Neural cell (in vitro differentiated cells): ENCODE results near the gene VPS39.

Experiments
- CTCF ChIP-seq: fragments of 450-650 bp; IDR thresholded peaks from 2 replicates; pipeline ENCODE4 v1.5.1; 2014; ENCODE audit warnings: antibody characterized with exemption, mild to moderate bottlenecking, moderate library complexity; ENCODE audit not compliant: poor library complexity, severe bottlenecking
- EP300 ChIP-seq: fragments of 450-650 bp; conservative IDR thresholded peaks from 2 replicates; pipeline ENCODE4 v1.6.1; 2014; ENCODE audit warnings: antibody characterized with exemption, mild to moderate bottlenecking, moderate library complexity; ENCODE audit not compliant: poor library complexity, severe bottlenecking
- EZH2 ChIP-seq: fragments of 200-600, 300-800 bp; shearing (Covaris generic), sonication (generic); IDR thresholded peaks from 2 replicates; pipeline ENCODE4 v1.6.1; 2014; ENCODE audit warnings: antibody characterized with exemption, low read length, borderline replicate concordance, mild to moderate bottlenecking; ENCODE audit not compliant: insufficient read depth, poor library complexity, severe bottlenecking
- MXI1 ChIP-seq: fragments of 450-650 bp; conservative IDR thresholded peaks from 2 replicates; pipeline ENCODE4 v1.6.1; 2014; ENCODE audit warnings: antibody characterized with exemption, mild to moderate bottlenecking; ENCODE audit not compliant: poor library complexity, severe bottlenecking
- POLR2AphosphoS5 ChIP-seq: IDR thresholded peaks from 2 replicates; pipeline ENCODE4 v1.6.1; 2012
- RAD21 ChIP-seq: fragments of 450-650 bp; conservative IDR thresholded peaks from 2 replicates; pipeline ENCODE4 v1.6.1; 2014; ENCODE audit warnings: antibody characterized with exemption, mild to moderate bottlenecking, moderate library complexity
- REST ChIP-seq: IDR thresholded peaks from 2 replicates; pipeline ENCODE4 v1.6.1; 2012; ENCODE audit warnings: borderline replicate concordance
- SMC3 ChIP-seq: fragments of 450-650 bp; conservative IDR thresholded peaks from 2 replicates; pipeline ENCODE4 v1.6.1; 2014; ENCODE audit warnings: antibody characterized with exemption, mild to moderate bottlenecking, moderate library complexity; ENCODE audit not compliant: poor library complexity
- TAF1 ChIP-seq: IDR thresholded peaks from 2 replicates; pipeline ENCODE4 v1.6.1; 2012; ENCODE audit warnings: low read depth

GRCh38 chr15:42178056-42178455 is 30.0 kb downstream of the VPS39 start:
- TF ChIP-seq CTCF (no peak), REST (no peak), POLR2AphosphoS5 (no peak), EZH2 (no peak), TAF1 (no peak), EP300 (no peak), RAD21 (no peak), MXI1 (no peak), SMC3 (no peak)
